ENCODE measurements around the gene MYL12A.
"Not testable (repeated sequence)": the region's sequence is repeated elsewhere in the genome, so short reads cannot be mapped to it uniquely, and the experiment has no call there.

MYL12A gene

GRCh38 chr18:3254725-3255124 is 7.1 kb downstream of the MYL12A start:
- DNase-seq (ENCODE audit: low read depth in 2 of 2, low spot score in 1 of 2), result no peak

DNA sequence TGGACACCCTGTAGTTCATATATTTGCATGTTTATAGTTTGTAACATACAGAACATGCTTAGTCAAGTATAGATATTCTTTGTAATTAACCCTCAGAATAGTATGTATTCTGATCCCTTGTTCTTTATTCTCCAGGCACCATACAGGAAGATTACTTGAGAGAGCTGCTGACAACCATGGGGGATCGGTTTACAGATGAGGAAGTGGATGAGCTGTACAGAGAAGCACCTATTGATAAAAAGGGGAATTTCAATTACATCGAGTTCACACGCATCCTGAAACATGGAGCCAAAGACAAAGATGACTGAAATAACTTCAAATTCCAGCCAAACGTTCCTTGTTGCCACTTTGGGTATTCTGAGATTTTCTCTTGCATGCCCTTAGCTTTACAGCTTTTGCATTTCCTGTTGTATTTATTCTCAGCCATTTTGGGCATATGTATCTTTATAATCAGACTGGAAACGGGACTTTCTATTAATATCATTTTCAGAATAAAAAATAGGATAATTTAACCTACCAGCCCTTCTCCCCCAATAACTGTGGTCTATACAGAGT is 8.1 kb downstream of the MYL12A start:
- no peak for DNase-seq (ENCODE audit: low read depth in 2 of 2, low spot score in 1 of 2)

GRCh38 chr18:3256693-3257626 is 9.4 kb downstream of the MYL12A start:
- DNase-seq (ENCODE audit: low read depth in 2 of 2, low spot score in 1 of 2), result no peak

GRCh38 chr18:3257627-3258120 is 10.1 kb downstream of the MYL12A start:
- no peak for DNase-seq (ENCODE audit: low read depth in 2 of 2, low spot score in 1 of 2)

GRCh38 chr18:3260995-3261372 is 13.4 kb downstream of the MYL12A start:
- DNase-seq (ENCODE audit: low read depth in 2 of 2, low spot score in 1 of 2), result no peak

- peak; percentile 35 to 57 for DNase-seq (ENCODE audit: low read depth in 2 of 2, low spot score in 1 of 2)
Measured at GRCh38 chr18:3261373-3262233, 14.0 kb downstream of the MYL12A start, which contains the start of gene MYL12B. TSS of gene MYL12B (plus strand) at chr18:3262133. CDS start at chr18:3272899, 10,766 bp downstream.

GRCh38 chr18:3262234-3263131 is 14.9 kb downstream of the MYL12A start:
- DNase-seq (ENCODE audit: low read depth in 2 of 2, low spot score in 1 of 2), result no peak

DNA sequence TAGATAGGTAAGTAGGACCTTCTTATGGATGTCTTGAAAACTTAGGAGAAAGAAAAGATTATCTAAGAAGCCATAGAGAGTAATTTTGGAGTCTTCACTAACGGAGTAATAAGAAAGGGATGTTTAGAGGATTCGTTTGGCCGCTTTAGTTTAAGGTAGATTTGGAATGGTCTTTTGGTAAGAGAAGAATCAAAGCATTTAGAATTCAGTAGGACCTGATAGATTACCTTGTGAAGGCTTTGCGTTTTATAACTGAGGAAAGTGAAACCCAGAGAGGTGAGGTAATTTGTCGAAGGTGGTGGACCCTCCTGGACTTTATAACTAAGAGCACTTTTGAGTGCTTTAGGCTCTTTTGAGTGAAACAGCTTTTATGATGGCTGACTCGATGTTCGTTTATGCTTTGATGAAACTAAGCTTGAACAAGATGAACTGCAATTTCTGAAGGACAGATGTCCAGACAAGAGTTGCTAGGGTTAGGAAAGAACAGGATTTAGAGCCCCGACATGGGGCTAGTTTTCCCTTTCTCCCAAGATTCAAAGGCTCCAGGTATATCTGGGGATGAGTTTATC is 15.6 kb downstream of the MYL12A start:
- no peak for DNase-seq (ENCODE audit: low read depth in 2 of 2, low spot score in 1 of 2)

GRCh38 chr18:3264362-3264761 is 16.8 kb downstream of the MYL12A start:
- no peak for DNase-seq (ENCODE audit: low read depth in 2 of 2, low spot score in 1 of 2)

GRCh38 chr18:3265564-3266033 is 18.0 kb downstream of the MYL12A start:
- DNase-seq (ENCODE audit: low read depth in 2 of 2, low spot score in 1 of 2), result no peak

DNA sequence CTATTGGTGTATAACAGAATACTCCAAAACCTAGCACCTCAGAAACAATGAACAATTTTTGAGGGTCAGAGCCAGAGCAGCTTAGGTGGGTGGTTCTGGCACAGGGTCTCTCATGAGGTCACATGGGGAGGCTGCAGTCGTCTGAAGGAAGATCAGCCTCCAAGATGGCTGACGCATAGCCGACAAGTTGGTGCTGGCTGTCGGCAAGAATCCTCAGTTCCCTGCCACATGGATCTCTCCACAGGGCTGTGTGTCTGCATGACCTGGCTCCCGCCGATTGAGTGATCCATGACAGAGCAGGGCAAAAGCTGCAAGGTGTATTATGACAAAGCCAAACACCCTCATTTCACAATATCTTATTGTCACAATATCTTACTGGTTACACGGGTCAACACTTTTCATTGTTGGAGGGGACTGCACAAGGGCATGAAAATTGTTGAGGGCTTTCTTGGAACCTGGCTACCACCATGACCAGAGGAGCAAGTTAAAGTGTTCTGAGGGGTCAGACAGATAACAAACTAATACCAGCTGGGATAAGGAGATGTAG is 18.5 kb downstream of the MYL12A start:
- DNase-seq (ENCODE audit: low read depth in 2 of 2, low spot score in 1 of 2), result no peak

- no peak for DNase-seq (ENCODE audit: low read depth in 2 of 2, low spot score in 1 of 2)
Measured at GRCh38 chr18:3268306-3268705, 20.7 kb downstream of the MYL12A start.

GRCh38 chr18:3269241-3269913 is 21.8 kb downstream of the MYL12A start:
- DNase-seq (ENCODE audit: low read depth in 2 of 2, low spot score in 1 of 2), result no peak

DNA sequence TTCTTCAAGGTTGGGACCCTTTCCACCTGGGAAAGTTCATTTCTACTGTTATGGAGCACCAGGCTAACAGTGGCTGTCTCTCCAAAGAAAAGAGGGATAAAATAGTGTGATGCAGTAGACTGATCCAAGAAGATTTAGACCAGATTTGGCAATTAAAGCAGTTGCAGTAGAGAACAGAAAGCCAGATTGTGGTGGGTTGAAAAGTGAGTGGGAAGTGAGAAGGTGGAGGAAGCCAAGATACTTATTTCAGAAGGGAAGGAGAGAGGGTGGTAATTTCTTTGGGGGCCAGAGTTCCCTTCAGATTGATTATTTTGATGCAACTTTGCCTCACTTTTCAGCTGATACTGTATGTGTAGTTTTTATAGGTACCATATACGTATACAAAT is 22.3 kb downstream of the MYL12A start:
- no peak for DNase-seq (ENCODE audit: low read depth in 2 of 2, low spot score in 1 of 2)

- no peak for DNase-seq (ENCODE audit: low read depth in 2 of 2, low spot score in 1 of 2)
Measured at GRCh38 chr18:3273042-3273441, 25.4 kb downstream of the MYL12A start.

GRCh38 chr18:3277643-3278213 is 30.1 kb downstream of the MYL12A start:
- DNase-seq (ENCODE audit: low read depth in 2 of 2, low spot score in 1 of 2), result not testable (repeated sequence)

GRCh38 chr18:3279201-3280185 is 31.9 kb downstream of the MYL12A start:
- DNase-seq (ENCODE audit: low read depth in 2 of 2, low spot score in 1 of 2), result no peak
